ENCODE data around the gene TBCB.
A peak's percentile ranks its signal among the peaks of the same experiment; 100 is the strongest.

Gene TBCB

DNA sequence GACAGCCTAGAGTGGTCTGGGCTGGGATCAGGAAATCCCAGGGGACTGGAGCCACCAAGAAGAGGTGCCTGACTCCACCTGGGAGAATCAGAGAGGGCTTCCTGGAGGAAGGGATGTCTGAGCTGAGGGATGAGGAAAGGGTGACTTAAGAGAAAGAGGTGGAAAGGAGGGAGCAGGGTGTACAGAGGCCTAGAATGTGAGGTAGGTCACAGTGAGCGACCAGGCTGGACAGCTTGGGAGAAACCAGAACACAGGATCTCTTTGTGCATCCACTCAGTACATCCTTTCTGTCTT is 1.0 kb downstream of the TBCB start:
- Histone ChIP-seq H3K27me3 (ENCODE audit: insufficient read depth, poor library complexity, severe bottlenecking) (no peaks in the 10 kb centered on the region), H3K27ac (replicated peaks) (no peak overlapping the region), H3K4me3 (replicated peaks; ENCODE audit: insufficient read depth, low read length) (peak overlapping the region; percentile 97; the same call in 1 of the 2 replicates)
- no peak for TF ChIP-seq SPI1 (IDR thresholded peaks at IDR 0.05; ENCODE audit: borderline replicate concordance, low read depth)
- TF ChIP-seq, protein P1, sequence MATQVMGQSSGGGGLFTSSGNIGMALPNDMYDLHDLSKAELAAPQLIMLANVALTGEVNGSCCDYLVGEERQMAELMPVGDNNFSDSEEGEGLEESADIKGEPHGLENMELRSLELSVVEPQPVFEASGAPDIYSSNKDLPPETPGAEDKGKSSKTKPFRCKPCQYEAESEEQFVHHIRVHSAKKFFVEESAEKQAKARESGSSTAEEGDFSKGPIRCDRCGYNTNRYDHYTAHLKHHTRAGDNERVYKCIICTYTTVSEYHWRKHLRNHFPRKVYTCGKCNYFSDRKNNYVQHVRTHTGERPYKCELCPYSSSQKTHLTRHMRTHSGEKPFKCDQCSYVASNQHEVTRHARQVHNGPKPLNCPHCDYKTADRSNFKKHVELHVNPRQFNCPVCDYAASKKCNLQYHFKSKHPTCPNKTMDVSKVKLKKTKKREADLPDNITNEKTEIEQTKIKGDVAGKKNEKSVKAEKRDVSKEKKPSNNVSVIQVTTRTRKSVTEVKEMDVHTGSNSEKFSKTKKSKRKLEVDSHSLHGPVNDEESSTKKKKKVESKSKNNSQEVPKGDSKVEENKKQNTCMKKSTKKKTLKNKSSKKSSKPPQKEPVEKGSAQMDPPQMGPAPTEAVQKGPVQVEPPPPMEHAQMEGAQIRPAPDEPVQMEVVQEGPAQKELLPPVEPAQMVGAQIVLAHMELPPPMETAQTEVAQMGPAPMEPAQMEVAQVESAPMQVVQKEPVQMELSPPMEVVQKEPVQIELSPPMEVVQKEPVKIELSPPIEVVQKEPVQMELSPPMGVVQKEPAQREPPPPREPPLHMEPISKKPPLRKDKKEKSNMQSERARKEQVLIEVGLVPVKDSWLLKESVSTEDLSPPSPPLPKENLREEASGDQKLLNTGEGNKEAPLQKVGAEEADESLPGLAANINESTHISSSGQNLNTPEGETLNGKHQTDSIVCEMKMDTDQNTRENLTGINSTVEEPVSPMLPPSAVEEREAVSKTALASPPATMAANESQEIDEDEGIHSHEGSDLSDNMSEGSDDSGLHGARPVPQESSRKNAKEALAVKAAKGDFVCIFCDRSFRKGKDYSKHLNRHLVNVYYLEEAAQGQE (IDR thresholded peaks at IDR 0.05; ENCODE audit: insufficient replicate concordance, low read depth), result no peak
- TF ChIP-seq, protein P2, sequence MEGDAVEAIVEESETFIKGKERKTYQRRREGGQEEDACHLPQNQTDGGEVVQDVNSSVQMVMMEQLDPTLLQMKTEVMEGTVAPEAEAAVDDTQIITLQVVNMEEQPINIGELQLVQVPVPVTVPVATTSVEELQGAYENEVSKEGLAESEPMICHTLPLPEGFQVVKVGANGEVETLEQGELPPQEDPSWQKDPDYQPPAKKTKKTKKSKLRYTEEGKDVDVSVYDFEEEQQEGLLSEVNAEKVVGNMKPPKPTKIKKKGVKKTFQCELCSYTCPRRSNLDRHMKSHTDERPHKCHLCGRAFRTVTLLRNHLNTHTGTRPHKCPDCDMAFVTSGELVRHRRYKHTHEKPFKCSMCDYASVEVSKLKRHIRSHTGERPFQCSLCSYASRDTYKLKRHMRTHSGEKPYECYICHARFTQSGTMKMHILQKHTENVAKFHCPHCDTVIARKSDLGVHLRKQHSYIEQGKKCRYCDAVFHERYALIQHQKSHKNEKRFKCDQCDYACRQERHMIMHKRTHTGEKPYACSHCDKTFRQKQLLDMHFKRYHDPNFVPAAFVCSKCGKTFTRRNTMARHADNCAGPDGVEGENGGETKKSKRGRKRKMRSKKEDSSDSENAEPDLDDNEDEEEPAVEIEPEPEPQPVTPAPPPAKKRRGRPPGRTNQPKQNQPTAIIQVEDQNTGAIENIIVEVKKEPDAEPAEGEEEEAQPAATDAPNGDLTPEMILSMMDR (IDR thresholded peaks at IDR 0.05; ENCODE audit: insufficient read depth, low read length), result no peak
- TF ChIP-seq POLR2AphosphoS5 (IDR thresholded peaks at IDR 0.05; ENCODE audit: low read depth), result no peak
- no peak for TF ChIP-seq GABPA (IDR thresholded peaks at IDR 0.05; ENCODE audit: low read depth)
- no peak for DNase-seq (ENCODE audit: low read depth in 1 of 2, low spot score in 1 of 2)

DNA sequence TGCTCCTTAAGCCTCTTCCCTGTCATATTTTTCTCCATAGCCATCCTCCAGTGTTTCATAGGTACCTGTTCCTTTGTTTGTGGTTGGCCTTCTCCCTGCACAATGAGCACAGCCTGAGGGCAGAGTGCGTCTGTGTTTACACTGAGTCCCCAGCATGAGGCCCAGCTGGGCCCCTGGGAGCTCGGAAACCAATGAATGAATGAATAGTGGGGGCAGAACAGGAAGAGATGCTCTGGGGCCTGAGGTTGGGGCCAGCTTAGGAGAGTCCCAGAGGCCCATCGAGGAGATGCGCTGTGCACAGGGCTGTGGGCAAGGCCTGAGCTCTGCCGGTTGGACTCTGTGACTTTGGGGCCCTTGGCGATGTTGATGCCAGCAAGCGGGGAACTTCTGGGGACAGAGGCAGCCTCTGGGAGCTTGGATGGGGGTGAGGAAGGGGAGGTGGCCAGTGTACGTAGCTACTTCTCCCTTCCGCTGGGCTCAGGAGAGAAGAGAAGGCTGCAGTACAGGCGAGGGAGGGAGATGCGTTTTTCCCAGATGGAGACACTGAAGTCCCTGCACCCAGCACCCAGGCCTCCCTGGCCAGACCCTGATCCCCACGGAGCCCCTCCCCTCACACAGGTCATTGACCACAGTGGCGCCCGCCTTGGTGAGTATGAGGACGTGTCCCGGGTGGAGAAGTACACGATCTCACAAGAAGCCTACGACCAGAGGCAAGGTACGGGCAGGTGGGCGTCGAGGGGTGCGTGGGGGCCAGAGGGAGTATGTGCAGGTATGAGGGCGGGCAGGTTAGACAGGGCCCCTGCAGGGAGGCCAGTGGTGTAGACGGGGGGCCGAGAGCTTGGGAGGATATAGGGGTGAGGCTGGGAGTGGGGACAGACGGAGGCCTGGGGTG is 5.1 kb downstream of the TBCB start:
- Histone ChIP-seq H3K27me3 (ENCODE audit: insufficient read depth, poor library complexity, severe bottlenecking) (no peaks in the 10 kb centered on the region), H3K4me3 (replicated peaks; ENCODE audit: insufficient read depth, low read length) (no peak overlapping the region), H3K27ac (replicated peaks) (no peak overlapping the region)
- TF ChIP-seq, protein P2 (IDR thresholded peaks at IDR 0.05; ENCODE audit: insufficient read depth, low read length), result no peak
- no peak for TF ChIP-seq POLR2AphosphoS5 (IDR thresholded peaks at IDR 0.05; ENCODE audit: low read depth)
- TF ChIP-seq, protein P1 (IDR thresholded peaks at IDR 0.05; ENCODE audit: insufficient replicate concordance, low read depth), result no peak
- TF ChIP-seq GABPA (IDR thresholded peaks at IDR 0.05; ENCODE audit: low read depth), result no peak
- DNase-seq (ENCODE audit: low read depth in 1 of 2, low spot score in 1 of 2), result no peak

DNA sequence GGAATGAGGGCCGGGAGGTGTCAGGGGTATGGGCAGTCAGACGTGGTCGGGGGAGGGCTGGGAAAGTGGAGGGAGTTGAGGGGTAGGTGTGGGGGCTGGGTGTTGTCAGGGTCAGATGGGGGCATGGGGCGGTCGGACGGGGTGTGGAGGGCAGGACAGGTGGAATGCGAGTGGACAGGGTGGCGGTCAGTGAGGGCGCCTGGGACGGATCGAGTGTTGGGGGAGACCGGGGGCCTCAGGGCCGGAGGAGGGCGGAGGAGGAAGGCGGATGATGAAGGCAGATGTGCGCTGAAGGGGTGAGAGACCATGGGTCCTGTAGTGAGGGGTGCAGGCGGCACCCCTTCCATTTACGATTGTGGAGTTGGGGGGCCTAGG is 5.7 kb downstream of the TBCB start:
- no peak for DNase-seq (ENCODE audit: low read depth in 1 of 2, low spot score in 1 of 2)
- TF ChIP-seq POLR2AphosphoS5 (IDR thresholded peaks at IDR 0.05; ENCODE audit: low read depth) (no peak), GABPA (IDR thresholded peaks at IDR 0.05; ENCODE audit: low read depth) (no peak), SPI1 (IDR thresholded peaks at IDR 0.05; ENCODE audit: borderline replicate concordance, low read depth) (no peak)
- TF ChIP-seq, protein P2 (IDR thresholded peaks at IDR 0.05; ENCODE audit: insufficient read depth, low read length), result no peak
- TF ChIP-seq, protein P1 (IDR thresholded peaks at IDR 0.05; ENCODE audit: insufficient replicate concordance, low read depth), result no peak
- H3K27me3 ChIP-seq (ENCODE audit: insufficient read depth, poor library complexity, severe bottlenecking), result no peaks in the 10 kb centered on the region
- no peak overlapping the region for H3K27ac ChIP-seq (replicated peaks)
- no peak overlapping the region for H3K4me3 ChIP-seq (replicated peaks; ENCODE audit: insufficient read depth, low read length)
